ENCODE data around the gene KCNIP1. TPM values are rescaled to one million over a fixed set of nuclear protein-coding genes. Genes with fewer than 3 reads are reported as not detected.

Gene KCNIP1
- total and polyA plus RNA-seq, 9 of the 15 experiments (the other 6 are each of a cell fraction or from before 2014, with no cell fraction given), result not detected

DNA sequence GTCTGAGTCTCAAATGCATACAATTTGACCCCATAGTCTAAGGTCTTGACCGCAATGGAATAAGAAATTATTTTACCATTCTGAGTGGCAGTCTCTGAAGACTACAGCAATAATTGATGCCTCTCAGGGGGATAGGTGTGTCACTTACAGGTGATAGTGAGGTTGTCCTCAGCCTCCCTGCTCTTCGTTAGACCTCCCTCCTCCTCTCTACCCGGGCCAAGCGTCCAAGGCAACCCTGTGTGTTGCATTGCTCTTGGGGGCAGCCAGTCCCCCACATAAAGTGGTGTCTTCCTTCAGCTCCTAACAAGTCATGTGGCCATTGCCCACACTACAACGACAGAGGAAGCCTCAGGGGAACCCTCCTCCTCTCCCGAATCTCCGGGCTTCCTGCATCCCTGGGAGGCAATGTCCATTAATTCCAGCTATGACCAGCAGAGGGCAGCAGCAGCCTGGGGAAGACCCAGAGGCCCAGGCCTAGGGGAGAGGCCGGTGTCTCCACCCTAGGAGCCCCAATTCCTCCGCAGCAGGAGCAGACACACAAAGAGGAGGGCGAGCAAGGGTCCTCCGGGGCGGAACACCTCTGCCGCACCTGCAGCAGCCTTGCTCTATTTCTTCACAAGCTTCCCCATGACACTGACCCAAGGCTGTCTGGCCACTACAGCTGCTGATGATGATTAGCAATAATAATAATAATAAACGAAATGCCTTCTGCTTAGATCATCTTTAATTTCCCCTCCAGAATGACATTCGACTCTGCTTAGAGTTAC lies 134.8 kb downstream of the KCNIP1 start (continued):
- no peak for TF ChIP-seq POLR2AphosphoS5 (IDR thresholded peaks at IDR 0.05; ENCODE audit: control insufficient read depth, insufficient read depth, low read depth, low read length)
- peak; percentile 75 for TF ChIP-seq SMC3 (conservative IDR thresholded peaks at IDR 0.05; ENCODE audit: insufficient read depth, low read depth, low read length)
- TF ChIP-seq, protein P1, sequence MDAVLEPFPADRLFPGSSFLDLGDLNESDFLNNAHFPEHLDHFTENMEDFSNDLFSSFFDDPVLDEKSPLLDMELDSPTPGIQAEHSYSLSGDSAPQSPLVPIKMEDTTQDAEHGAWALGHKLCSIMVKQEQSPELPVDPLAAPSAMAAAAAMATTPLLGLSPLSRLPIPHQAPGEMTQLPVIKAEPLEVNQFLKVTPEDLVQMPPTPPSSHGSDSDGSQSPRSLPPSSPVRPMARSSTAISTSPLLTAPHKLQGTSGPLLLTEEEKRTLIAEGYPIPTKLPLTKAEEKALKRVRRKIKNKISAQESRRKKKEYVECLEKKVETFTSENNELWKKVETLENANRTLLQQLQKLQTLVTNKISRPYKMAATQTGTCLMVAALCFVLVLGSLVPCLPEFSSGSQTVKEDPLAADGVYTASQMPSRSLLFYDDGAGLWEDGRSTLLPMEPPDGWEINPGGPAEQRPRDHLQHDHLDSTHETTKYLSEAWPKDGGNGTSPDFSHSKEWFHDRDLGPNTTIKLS (IDR thresholded peaks at IDR 0.05; ENCODE audit: borderline replicate concordance, low read depth), result no peak
- TF ChIP-seq ZNF184 (CRISPR knock-in tag; IDR thresholded peaks at IDR 0.05), result no peak
- no peak for TF ChIP-seq CREBBP (IDR thresholded peaks at IDR 0.05; ENCODE audit: low read depth, low read length)
- no peak for TF ChIP-seq TCF3 (CRISPR knock-in tag; IDR thresholded peaks at IDR 0.05)
- no peak for TF ChIP-seq MAFF (IDR thresholded peaks at IDR 0.05; ENCODE audit: low read length)
- TF ChIP-seq RAD21 (CRISPR knock-in tag; conservative IDR thresholded peaks at IDR 0.05 in 1 of 2, IDR thresholded peaks at IDR 0.05 in 1 of 2), result peak; percentile 60 to 79
- TF ChIP-seq REST (IDR thresholded peaks at IDR 0.05; ENCODE audit: borderline replicate concordance), result peak; percentile 24; the same call in 1 of the 2 replicates
- no peak for TF ChIP-seq REST (CRISPR knock-in tag; IDR thresholded peaks at IDR 0.05; ENCODE audit: low read depth)
- TF ChIP-seq COPS2 (conservative IDR thresholded peaks at IDR 0.05), result no peak
- TF ChIP-seq BRF2 (IDR thresholded peaks at IDR 0.05; ENCODE audit: borderline replicate concordance, insufficient read depth, insufficient read length), result no peak
- TF ChIP-seq, protein P2, sequence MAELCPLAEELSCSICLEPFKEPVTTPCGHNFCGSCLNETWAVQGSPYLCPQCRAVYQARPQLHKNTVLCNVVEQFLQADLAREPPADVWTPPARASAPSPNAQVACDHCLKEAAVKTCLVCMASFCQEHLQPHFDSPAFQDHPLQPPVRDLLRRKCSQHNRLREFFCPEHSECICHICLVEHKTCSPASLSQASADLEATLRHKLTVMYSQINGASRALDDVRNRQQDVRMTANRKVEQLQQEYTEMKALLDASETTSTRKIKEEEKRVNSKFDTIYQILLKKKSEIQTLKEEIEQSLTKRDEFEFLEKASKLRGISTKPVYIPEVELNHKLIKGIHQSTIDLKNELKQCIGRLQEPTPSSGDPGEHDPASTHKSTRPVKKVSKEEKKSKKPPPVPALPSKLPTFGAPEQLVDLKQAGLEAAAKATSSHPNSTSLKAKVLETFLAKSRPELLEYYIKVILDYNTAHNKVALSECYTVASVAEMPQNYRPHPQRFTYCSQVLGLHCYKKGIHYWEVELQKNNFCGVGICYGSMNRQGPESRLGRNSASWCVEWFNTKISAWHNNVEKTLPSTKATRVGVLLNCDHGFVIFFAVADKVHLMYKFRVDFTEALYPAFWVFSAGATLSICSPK (IDR thresholded peaks at IDR 0.05; ENCODE audit: borderline replicate concordance), result no peak
